ENCODE data around the gene ALKBH7.
"Not testable (repeated sequence)": the region's sequence is repeated elsewhere in the genome, so short reads cannot be mapped to it uniquely, and the experiment has no call there.

Gene ALKBH7

GRCh38 chr19:6372594-6373095, at the start of gene ALKBH7:
Gene ALKBH7, plus strand, starts transcription at chr19:6372794. Its CDS starts 27 bp downstream, at chr19:6372821.
- H3K4me1 Mint-ChIP-seq: peaks cover 23% of the 10 kb centered on the region
- peaks cover 27% of the 10 kb centered on the region for H3K36me3 Mint-ChIP-seq
- ATAC-seq (peak; percentile 87), DNase-seq (ENCODE audit: low spot score in 2 of 2) (peak; percentile 83 to 96)
- H3K4me3 Mint-ChIP-seq: peak within 1 kb of the TSS; percentile 87
- no peaks in the 10 kb centered on the region for H3K9me3 Mint-ChIP-seq
- peak within 1 kb of the TSS; percentile 93 for H3K27ac Mint-ChIP-seq

GRCh38 chr19:6324757-6325156, 47.8 kb upstream of the ALKBH7 start:
- H3K4me3 Mint-ChIP-seq: no peak overlapping the region
- DNase-seq (ENCODE audit: low spot score in 2 of 2) (no peak), ATAC-seq (no peak)
- H3K4me1 Mint-ChIP-seq: peaks cover 8% of the 10 kb centered on the region
- H3K9me3 Mint-ChIP-seq: no peaks in the 10 kb centered on the region
- H3K36me3 Mint-ChIP-seq: no peaks in the 10 kb centered on the region
- no peak overlapping the region for H3K27ac Mint-ChIP-seq

GRCh38 chr19:6325614-6326013, 47.0 kb upstream of the ALKBH7 start:
- ATAC-seq (no peak), DNase-seq (ENCODE audit: low spot score in 2 of 2) (no peak)
- Mint-ChIP-seq H3K27ac (no peak overlapping the region), H3K36me3 (no peaks in the 10 kb centered on the region), H3K4me1 (peaks cover 8% of the 10 kb centered on the region), H3K9me3 (no peaks in the 10 kb centered on the region), H3K4me3 (no peak overlapping the region)

GRCh38 chr19:6326815-6327214, 45.8 kb upstream of the ALKBH7 start:
- ATAC-seq (no peak), DNase-seq (ENCODE audit: low spot score in 2 of 2) (no peak)
- Mint-ChIP-seq H3K27ac (no peak overlapping the region), H3K4me1 (peaks cover 8% of the 10 kb centered on the region), H3K9me3 (no peaks in the 10 kb centered on the region), H3K36me3 (no peaks in the 10 kb centered on the region), H3K4me3 (no peak overlapping the region)

GRCh38 chr19:6333439-6333838, 39.2 kb upstream of the ALKBH7 start, which contains the start of gene ACER1:
Gene ACER1, minus strand, starts transcription at chr19:6333612. Its CDS starts 61 bp downstream, at chr19:6333551.
- ATAC-seq (no peak), DNase-seq (ENCODE audit: low spot score in 2 of 2) (no peak)
- Mint-ChIP-seq H3K4me1 (no peaks in the 10 kb centered on the region), H3K9me3 (no peaks in the 10 kb centered on the region), H3K4me3 (no peak within 1 kb of the TSS), H3K27ac (no peak within 1 kb of the TSS), H3K36me3 (no peaks in the 10 kb centered on the region)

GRCh38 chr19:6334490-6335285, 37.9 kb upstream of the ALKBH7 start:
- Mint-ChIP-seq H3K9me3 (no peaks in the 10 kb centered on the region), H3K4me3 (no peak overlapping the region), H3K27ac (no peak overlapping the region), H3K36me3 (no peaks in the 10 kb centered on the region), H3K4me1 (no peaks in the 10 kb centered on the region)
- DNase-seq (ENCODE audit: low spot score in 2 of 2): no peak
- no peak for ATAC-seq

GRCh38 chr19:6340493-6341201, 31.9 kb upstream of the ALKBH7 start:
- peaks cover 3% of the 10 kb centered on the region for H3K9me3 Mint-ChIP-seq
- peak; percentile 76 for ATAC-seq
- H3K36me3 Mint-ChIP-seq: no peaks in the 10 kb centered on the region
- no peak for DNase-seq (ENCODE audit: low spot score in 2 of 2)
- peaks cover 6% of the 10 kb centered on the region for H3K4me1 Mint-ChIP-seq
- H3K27ac Mint-ChIP-seq: peak overlapping the region; percentile 78
- no peak overlapping the region for H3K4me3 Mint-ChIP-seq

GRCh38 chr19:6343462-6343861, 29.1 kb upstream of the ALKBH7 start:
- H3K36me3 Mint-ChIP-seq: no peaks in the 10 kb centered on the region
- H3K27ac Mint-ChIP-seq: no peak overlapping the region
- peaks cover 3% of the 10 kb centered on the region for H3K9me3 Mint-ChIP-seq
- H3K4me1 Mint-ChIP-seq: peaks cover 6% of the 10 kb centered on the region
- no peak overlapping the region for H3K4me3 Mint-ChIP-seq
- DNase-seq (ENCODE audit: low spot score in 2 of 2) (no peak), ATAC-seq (no peak)

GRCh38 chr19:6349271-6349670, 23.3 kb upstream of the ALKBH7 start:
- H3K36me3 Mint-ChIP-seq; H3K9me3 Mint-ChIP-seq; DNase-seq (ENCODE audit: low spot score in 2 of 2); H3K4me1 Mint-ChIP-seq; ATAC-seq; H3K4me3 Mint-ChIP-seq: not testable (repeated sequence)
- peak overlapping the region; percentile 15 for H3K27ac Mint-ChIP-seq

GRCh38 chr19:6350688-6351087, 21.9 kb upstream of the ALKBH7 start:
- Mint-ChIP-seq H3K4me1 (no peaks in the 10 kb centered on the region), H3K36me3 (no peaks in the 10 kb centered on the region), H3K4me3 (no peak overlapping the region), H3K9me3 (no peaks in the 10 kb centered on the region), H3K27ac (no peak overlapping the region)
- ATAC-seq (no peak), DNase-seq (ENCODE audit: low spot score in 2 of 2) (no peak)

- no peaks in the 10 kb centered on the region for H3K9me3 Mint-ChIP-seq
- no peak for ATAC-seq
- H3K4me3 Mint-ChIP-seq: no peak overlapping the region
- no peaks in the 10 kb centered on the region for H3K4me1 Mint-ChIP-seq
- DNase-seq (ENCODE audit: low spot score in 2 of 2): no peak
- H3K27ac Mint-ChIP-seq: no peak overlapping the region
- H3K36me3 Mint-ChIP-seq: no peaks in the 10 kb centered on the region
Measured at GRCh38 chr19:6352381-6353165, 20.0 kb upstream of the ALKBH7 start.

- Mint-ChIP-seq H3K36me3 (no peaks in the 10 kb centered on the region), H3K9me3 (no peaks in the 10 kb centered on the region), H3K27ac (no peak overlapping the region), H3K4me1 (no peaks in the 10 kb centered on the region), H3K4me3 (no peak overlapping the region)
- ATAC-seq (no peak), DNase-seq (ENCODE audit: low spot score in 2 of 2) (no peak)
Measured at GRCh38 chr19:6354098-6354674, 18.4 kb upstream of the ALKBH7 start.

GRCh38 chr19:6355321-6356040, 17.1 kb upstream of the ALKBH7 start:
- not testable (repeated sequence) for H3K27ac Mint-ChIP-seq; H3K4me3 Mint-ChIP-seq; ATAC-seq; DNase-seq (ENCODE audit: low spot score in 2 of 2); H3K36me3 Mint-ChIP-seq; H3K4me1 Mint-ChIP-seq; H3K9me3 Mint-ChIP-seq

GRCh38 chr19:6357174-6357573, 15.4 kb upstream of the ALKBH7 start:
- no peak overlapping the region for H3K4me3 Mint-ChIP-seq
- H3K27ac Mint-ChIP-seq: no peak overlapping the region
- DNase-seq (ENCODE audit: low spot score in 2 of 2) (no peak), ATAC-seq (no peak)
- H3K9me3 Mint-ChIP-seq: no peaks in the 10 kb centered on the region
- peaks cover 2% of the 10 kb centered on the region for H3K4me1 Mint-ChIP-seq
- H3K36me3 Mint-ChIP-seq: peaks cover 11% of the 10 kb centered on the region
